ENCODE measurements around the gene FRMD4B.

FRMD4B gene

DNA sequence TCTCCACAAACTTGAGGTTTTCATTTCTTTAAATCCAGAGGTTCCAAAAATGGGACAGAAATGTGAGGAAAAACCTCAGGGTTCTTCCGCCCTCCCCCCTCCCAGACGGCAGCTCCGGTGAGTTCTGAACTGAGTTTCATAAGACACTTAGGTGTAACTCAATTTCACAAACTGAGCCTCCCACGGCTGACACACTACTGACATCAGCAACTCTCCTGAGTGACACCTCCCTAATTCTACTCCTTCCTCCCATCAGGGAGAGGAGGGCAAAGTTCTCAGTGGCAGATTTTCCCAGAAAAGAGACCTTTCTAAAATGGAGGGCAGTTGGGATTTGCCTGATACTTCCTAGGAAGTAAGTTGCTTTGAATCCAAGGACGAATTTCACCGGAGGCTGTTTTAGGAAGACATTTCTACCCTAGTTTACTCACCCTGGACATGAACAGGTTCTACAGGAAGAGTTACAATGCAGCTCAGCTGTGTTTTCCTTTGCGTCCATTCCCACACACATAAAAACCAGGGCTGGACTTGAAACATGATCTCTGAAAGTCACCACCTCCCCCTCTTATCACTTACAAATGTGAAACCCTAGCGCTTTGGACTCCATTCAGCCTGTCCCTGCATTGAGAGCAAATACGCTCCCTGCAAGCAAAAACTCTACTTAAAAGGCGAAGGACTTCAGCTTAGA, 185.4 kb downstream of the FRMD4B start:
- no peak for DNase-seq

GRCh38 chr3:69199942-69200341, 185.9 kb downstream of the FRMD4B start:
- no peak for DNase-seq

DNA sequence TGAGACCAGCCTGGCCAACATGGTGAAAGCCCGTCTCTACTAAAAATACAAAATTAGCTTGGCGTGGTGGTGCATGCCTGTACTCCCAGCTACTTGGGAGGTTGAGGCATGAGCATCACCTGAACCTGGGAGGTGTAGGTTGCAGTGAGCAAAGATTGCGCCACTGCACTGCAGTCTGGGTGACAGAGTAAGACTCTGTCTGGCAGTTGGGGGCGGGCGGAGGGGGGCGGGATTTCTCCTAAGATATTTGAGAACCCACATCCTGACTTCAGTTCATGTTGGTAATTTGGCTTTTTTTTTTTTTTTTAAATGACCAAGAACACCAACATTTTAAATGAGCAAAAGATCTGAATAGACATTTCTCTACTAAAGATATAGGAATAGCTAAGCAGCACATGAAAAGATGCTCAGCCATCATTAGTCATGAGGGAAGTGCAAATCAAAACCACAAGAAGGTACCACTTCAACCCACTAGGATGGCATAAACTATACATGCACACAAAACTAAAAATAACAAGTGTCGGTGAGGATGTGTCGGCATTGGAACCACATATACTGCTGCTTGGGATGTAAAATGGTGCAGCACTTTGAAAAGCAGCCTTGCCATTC, 187.9 kb downstream of the FRMD4B start:
- no peak for DNase-seq

GRCh38 chr3:69197455-69197854, 188.4 kb downstream of the FRMD4B start:
- no peak for DNase-seq

GRCh38 chr3:69196876-69197275, 189.0 kb downstream of the FRMD4B start:
- DNase-seq: no peak

DNA sequence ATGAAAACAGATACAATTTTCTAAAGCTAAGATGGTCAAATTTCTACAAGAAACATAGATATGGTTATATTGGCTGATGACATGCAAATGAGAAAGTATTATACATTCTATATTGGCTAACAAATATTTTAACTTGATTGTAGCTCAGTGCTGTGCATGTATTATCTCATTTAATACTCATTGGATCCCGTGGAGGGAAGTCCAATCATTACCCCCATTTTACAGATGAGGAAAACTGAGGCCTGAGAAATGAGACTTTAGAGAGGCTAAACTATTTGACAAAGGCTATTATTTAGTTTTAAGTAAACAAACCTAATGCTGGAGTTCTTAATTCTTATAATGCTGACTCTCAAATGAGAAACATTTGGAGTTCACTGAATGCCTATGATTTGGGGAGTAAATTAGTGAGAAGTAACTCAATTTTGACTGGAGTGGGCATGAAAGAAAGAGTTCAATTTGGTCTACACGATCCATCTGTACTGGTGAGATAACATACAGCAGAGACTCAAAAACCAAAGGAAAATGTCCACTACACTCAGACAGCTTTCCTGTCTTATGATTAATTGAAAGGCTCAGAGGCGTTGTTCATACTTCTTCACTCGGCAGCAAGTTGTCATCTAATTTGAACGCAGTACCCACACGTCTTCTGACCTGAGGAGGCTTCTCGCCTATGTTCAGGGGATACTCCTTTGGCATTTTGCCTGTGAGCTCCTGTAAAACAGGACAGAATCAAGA, 191.3 kb downstream of the FRMD4B start:
- DNase-seq: no peak

GRCh38 chr3:69193749-69194148, 192.1 kb downstream of the FRMD4B start:
- no peak for DNase-seq

DNA sequence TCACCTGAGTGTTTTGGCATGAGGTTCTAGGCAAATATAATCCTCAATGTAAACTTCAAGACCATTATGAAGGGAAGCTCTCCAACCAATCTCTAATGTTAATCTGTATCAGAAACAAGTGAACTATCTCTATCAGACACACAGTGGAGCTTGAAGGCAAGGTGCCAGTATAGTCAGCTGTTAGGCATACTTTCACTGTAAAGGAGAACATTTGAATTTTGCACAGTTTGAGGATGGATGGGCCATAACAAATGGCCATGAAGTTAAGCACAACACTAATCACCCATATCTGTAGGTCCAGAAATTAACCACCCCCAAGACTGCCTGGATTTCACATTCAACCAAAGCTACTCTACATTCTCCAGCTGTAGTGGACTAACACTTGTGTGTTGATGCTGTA, 194.4 kb downstream of the FRMD4B start:
- no peak for DNase-seq

- DNase-seq: no peak
Observed at GRCh38 chr3:69189487-69189886, 196.4 kb downstream of the FRMD4B start.

DNA sequence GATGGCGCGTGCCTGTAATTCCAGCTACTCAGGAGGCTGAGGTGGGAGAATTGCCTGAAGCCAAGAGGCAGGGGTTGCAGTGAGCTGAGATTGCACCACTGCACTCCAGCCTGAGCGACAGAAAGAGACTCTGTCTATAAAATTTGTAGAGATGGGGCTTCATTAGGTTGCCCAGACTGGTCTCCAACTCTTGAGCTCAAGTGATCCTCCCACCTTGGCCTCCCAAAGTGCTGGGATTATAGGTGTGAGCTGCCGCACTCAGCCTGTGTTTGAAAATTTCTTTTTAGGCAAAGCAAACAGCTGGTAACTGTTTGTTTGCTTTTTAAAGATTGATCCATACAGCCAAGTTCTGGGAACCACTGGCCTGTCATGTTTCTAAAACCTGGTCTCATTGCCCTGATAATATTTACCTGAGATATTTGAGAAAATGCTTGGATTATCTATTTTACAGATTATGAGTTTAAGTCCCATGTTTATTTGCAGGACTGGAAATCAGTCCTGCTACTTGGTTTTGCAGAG, 199.3 kb downstream of the FRMD4B start:
- DNase-seq: no peak

GRCh38 chr3:69182588-69183316, 203.1 kb downstream of the FRMD4B start:
- DNase-seq: peak; percentile 31

DNA sequence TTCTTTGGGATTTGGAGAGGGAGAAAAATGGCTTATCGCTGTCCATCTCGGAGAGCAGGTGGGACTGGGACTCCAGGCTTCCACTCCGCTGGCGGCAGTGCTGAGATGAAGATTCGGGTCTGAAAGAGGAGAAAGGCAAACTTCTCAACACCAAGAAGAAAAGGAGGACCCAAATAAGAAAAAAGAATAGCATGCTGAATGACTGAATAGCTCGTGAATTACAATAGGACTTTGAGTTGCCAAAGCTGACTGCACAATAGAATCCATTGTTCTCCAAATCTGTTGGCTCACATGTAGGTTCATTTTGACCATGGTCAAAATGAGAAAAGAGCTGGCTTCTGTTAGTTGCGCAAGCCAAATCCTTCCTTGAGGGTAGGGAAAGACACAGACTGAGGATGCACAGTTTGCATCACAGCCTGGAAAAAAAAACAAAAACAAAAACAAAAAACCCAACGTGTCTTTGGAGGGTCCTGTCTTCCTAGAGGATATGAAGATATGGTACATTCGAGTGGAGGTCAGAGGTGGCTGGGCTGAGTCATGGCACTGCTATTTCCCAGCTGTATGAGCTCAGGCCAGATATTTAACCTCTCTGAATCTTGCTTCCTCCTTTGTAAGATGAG, 204.2 kb downstream of the FRMD4B start:
- DNase-seq: peak; percentile 28

GRCh38 chr3:69180869-69181591, 204.9 kb downstream of the FRMD4B start:
- DNase-seq: no peak

DNA sequence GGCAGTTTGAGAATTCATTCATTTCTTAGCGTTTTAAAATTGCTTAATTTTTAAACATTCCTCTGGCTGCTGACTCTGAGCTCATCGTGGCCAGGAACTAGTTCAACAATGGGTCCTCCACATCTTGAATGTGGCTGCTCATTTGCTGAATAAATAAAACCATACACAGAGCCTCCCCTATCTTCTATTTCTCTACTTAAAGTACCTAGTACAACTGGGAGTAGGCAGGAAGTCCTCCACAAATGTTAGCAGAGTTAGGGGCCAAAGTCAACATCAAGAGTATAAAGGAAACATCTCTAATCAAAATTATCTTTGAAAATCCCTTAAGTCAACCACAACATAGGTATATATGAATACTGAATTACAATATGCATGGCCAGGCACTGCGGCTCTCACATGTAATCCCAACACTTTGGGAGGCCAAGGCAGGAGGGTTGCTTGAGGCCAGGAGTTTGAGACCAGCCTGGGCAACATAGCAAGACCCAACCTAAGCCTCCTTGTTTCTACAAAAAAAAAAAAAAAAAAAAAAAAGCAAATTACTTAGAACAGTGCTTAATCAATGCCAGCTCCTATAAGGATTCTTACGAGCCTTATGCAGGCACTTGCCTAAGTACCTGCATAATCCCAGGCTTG, 206.0 kb downstream of the FRMD4B start:
- no peak for DNase-seq

GRCh38 chr3:69178838-69179739, 206.8 kb downstream of the FRMD4B start:
- no peak for DNase-seq

DNA sequence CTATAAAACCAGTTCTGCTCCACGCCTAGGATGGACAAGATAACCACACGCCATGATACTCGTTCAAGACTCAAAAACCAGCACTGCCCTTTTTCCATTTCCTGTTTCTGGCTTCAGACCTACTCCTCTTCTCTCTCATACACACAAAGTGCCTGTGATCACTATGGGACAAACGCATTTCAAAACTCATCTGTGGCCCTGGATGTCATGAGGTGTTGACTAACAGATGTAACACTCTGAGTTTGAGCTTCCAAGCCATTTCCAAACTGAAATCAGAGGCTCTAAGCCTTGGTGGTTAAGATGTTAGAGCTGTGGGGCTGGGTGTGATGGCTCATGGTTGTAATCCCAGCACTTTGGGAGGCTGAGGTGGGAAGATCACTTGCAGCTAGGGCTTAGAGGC, 207.8 kb downstream of the FRMD4B start:
- no peak for DNase-seq

- DNase-seq: no peak
Observed at GRCh38 chr3:69174871-69175737, 210.8 kb downstream of the FRMD4B start.

DNA sequence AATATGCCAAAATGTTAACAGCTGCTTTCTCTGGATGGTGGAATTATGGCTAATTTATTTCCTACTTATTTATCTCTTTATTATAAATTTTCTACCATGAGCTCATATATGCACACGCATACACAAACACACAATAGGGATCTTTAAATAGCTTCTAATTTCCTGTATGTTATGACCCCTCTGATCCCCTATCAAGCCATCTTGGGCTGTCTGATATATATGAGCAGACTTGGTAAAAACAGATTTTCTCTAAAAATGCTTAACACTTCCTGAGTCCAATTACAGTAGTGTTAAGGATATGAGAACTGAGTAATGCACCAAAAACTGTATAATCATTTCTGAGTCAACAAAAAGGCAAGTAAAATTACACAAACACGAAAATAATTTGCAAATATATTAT, 211.4 kb downstream of the FRMD4B start:
- no peak for DNase-seq

- no peak for DNase-seq
Observed at GRCh38 chr3:69172058-69172457, 213.8 kb downstream of the FRMD4B start.
